CD1c-positive myeloid dendritic cell (primary cell): ENCODE measurements around the gene SHISAL1.
"Not testable (repeated sequence)": the region's sequence is repeated elsewhere in the genome, so short reads cannot be mapped to it uniquely, and the experiment has no call there.

Source experiments
- DNase-seq: peaks from one replicate; pipeline ENCODE4 v3.0.0-alpha.2; 2016; ENCODE audit errors: extremely low spot score

Gene SHISAL1

DNA sequence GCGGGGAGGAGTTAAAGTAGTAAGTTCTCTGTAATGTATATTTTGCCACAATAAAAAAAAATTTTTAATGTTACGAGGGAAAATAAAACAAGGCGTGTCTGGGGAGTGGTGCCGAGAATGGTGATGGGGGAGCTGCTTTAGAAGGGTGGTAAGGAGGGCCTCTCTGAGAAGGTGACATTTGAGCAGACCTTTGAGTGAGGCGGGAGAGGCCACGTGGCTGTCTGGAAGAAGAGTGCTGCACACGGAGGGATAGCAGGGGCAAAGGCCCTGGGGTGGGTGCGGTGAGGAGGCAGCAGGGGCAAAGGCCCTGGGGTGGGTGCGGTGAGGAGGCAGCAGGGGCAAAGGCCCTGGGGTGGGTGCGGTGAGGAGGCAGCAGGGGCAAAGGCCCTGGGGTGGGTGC is 10.4 kb downstream of the SHISAL1 start:
- DNase-seq, result not testable (repeated sequence)

DNA sequence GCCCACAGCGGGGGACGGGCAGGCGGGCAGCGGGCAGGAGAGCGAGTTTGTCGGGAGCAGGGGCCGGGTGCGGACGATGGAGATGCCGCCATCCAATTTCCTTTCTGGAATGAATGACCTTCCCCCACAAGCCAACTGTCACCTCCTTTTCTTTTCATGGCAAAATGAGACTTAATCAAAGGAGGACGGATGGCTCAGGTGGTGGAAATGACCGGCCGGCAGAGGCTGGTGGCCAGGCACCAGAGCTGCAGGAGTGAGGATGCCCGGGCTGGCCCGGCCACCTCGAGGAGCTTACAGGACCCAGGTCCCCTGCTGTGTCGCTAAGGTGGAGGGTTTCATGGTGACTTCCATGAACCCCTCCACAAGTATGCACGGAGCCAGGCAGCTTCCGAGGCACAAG is 11.7 kb downstream of the SHISAL1 start:
- no peak for DNase-seq

DNA sequence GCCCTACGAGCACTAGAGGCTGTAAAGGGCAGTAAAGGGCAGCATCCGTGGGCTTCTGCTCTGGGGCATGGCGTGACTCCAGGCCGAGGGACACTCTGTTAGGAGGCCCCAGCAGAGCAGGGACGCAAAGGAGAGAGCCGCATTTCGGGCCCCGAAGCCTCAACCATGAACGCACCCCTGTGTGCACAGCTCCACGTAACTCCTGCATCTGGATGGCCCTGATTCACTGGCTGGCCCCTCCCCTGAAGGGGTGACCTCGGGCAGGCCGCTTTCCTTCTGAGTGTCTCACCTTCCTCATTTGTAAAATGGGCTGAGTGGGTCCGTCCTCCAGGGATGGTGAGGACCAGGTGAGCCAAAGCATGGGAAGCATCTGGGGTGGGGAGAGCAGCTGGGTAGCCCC is 13.6 kb downstream of the SHISAL1 start:
- DNase-seq, result no peak

DNA sequence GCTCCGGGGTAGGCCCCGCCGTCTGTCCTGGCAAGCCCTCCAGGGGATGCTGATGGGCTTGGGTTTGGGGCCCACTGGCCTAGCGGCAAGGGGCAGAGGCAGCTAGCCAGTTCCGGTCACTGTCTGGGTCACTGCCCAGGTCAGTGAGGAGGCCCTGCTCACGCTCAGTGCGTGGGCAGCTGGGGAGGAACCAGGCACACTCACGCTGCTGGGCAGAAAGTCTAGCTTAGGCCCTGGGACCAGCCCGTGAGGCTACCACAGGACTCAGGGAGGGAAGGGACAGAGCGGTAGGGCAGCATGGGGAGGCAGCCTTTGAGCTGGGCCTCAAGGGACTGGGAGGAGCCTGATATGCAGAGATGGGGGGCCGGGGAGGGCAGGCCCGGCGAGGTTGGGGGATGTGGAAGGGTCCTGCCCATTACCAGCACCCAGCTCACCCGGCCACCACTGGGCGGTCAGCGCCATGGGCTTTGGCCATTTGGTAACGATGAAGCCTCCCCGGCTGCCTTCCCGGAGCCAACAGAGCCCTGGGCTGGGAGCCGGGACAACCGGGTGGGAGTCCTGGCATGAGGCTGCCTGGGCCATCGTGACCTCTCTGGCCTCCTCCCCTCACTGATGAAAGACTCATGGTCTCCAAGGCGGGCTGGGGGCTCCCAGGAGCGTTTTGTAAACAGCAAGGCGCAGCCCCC is 14.2 kb downstream of the SHISAL1 start:
- no peak for DNase-seq

DNA sequence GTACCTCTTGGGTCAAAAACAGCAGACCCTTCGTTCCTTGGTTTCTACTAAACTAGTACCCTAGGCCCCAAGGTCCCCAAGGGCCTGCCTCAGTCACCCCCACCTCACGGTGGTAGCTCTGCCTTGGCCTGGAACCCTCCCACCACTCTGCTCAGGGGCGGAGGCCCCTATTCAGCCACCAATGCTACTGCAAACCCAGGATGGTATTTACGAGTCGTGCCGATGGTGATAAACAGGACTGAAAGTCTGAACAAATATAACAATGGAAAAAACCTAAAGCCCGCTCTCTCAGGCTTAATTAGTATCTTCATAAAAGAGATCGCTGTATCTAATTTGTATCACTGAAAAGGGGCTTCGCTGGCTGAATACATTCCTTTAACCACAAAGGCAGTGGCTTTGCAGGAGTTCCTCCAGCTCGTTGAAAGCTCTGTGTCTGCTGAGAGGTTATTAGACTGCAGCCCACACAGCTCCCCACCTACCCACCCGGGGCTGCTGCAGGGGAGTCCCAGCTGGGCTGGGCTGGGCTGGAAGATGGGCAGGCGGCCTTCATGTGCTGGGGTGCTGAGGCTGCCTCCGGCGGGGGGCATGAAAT is 15.2 kb downstream of the SHISAL1 start:
- no peak for DNase-seq

DNA sequence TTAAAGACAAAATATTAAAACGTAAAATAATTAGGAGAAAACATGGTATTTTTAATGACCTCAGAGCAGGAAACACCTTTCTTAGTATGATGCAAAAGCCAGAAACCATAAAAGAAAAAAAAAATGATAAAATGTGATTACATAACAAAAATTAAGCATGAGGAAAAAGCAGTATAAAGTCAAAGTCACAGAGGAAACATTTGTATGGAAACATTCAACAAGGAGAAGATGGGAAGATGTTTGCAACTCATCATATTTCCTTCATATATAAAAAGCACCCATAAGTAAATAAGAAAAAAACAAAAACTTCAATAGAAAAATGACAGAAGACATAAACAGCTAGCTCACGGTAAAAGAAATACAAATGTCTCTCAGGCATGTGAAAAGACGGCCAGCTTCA is 17.3 kb downstream of the SHISAL1 start:
- no peak for DNase-seq

DNA sequence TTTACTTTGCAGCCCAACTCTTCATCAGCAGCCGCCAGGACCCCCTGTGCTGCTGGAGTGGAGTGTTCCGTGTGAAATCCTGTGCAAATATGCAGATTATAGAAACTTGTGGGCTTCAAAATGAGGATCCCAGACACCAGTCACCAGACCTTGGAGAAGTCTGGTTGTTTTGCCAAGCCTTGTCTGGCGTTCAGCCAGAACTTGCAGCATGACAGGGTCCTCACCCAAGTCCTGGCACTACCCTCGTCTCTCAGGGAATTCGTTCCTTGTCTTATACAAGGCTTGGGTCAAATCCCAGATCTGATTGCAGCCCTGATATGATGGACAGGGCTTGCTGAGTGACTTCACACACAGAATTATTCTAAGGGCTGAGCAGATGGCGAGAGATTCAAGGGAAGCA is 18.9 kb downstream of the SHISAL1 start:
- no peak for DNase-seq

DNA sequence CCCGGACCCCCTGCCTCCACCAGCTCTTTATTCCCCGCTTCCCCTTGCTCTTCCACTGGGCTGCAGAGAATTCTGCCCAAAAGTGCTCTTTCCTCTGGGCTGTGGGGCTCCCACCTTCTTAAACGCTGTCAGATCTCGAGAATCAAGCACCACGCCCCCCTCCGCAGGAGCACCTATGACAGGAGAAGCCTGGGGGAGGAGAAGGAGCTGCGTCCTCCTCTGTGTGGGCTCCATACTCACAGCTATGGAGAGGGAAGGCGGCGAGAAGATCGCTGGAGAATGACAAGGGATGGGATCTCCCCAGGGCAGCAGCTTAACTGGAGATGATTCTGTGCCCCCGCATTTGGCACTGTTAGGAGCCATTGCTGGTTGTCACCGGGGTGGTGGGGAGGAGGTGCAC is 19.7 kb downstream of the SHISAL1 start:
- no peak for DNase-seq

DNA sequence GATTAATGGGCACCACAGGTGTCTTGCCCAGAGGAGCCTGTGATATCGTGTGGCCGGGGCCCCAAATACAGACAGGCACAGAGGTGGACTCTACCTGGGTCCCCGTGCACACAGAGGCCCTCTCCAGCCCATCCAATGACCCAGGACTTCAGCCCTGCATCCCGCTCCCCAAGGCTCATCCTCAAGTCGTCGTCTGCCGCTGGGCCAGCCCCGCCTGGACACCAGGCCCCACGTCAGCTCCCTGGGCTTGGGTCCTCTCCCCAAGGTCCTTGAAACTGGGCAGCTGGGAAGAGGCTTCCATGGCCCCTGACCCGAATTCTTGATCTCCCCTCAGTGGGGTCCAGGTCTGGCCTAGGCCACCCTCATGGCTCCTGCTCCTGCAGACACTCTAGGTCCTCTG is 20.2 kb downstream of the SHISAL1 start:
- DNase-seq, result no peak

DNA sequence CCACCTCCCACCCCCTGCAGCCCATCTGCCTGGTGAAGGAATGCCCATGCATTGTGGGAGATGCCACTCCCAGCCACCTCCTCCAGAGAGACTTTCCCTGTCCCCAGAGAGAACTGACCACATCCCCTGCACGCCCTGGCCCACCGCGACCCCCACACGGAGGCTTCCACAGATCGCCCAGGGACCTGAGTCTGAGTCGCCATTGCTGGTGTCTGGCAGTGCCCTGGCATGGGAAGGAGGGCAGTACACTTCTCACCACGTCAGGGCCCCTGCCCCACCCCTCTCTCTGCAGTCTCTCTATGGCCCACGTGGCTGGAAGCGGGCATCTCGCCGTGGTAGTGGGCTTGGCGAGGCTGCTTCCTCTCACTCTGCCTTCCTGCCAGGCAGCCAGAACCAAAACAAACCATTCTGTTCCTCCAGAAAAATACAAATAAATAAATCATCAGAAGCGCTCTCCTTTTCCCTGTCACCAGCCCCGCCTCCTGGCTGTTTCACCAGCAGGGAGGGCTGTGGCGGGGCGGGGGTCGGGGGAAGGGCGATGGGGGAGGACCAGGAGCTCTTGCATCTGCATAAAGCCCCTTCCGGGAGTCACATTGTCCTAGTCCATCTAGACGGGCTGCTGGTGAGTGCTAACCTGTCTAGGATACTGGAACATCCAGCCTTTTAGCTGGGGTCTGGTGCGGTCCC is 20.9 kb downstream of the SHISAL1 start:
- no peak for DNase-seq

DNA sequence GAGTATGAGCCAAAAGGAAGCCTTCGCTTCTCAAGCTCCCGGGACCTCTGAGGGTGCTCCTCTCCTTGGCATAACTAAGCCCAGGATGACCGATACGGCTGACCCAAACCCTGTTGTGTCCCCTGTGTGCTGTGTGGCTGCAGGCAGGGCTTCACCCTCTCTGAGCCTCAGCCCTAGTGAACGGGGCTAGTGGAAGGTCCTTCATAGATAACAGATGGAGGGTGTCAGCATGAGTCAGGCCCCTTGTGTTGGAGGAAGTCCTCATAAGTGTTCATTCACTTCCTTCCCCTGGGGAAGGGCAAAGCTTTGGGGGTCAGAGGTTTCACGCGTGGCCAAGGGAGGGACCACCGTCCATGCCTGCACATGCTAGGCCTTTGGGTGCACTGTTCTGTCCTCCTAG is 21.5 kb downstream of the SHISAL1 start:
- no peak for DNase-seq

DNA sequence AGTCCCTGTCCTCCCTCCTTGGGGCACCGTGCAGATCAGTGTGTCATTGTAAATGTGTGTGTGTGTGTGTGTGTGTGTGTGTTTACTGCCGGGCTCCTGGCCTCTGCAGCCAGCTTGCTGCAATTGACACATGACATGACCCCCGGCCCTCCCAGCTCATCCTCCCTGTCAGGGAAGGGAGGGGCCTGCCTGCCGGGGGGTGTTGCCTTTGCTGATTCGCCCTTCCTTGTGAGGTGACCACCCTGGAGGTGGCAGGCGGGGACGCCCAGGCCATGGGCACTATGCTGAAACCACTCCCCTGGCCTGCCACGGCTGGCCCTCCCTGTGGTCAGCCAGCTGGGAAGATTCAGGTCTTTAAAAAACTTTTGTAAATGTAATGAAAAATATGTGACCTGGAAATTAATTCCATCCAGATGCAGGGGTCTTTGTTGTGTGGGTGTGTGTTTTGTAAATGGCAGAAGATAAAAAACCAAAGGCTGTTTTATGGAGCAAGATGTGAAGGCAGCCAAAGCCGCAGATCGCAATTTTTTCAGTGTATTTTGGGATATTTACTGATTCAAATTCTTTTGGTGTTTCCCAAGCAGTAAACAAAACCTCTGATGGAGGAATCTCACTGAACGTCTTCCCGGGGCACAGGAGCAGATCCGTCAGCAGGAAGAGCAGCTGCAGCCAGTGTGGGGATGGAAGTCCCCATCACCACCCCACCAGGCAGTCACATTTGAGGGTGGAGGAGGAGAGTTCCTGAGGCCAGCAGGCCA is 23.2 kb downstream of the SHISAL1 start:
- no peak for DNase-seq

DNA sequence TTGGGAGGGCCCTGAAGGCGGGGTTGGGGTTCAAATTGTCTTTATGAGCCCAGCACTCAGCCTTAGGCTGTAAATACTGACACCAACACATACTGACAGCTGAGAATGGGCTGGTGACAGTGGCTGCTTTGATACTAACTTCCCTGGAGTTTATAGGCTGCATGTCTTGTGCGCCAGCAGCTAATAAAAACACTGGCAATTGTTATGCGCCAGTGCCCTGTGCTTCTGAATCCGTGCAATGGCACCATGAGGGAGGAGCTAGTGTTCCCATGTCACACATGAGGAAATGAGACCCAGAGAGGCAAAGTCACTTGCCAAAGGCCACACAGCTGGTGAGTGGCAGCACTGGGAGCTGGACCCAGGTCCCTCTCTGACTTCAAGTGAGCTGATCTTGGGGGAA is 23.8 kb downstream of the SHISAL1 start:
- DNase-seq, result no peak

DNA sequence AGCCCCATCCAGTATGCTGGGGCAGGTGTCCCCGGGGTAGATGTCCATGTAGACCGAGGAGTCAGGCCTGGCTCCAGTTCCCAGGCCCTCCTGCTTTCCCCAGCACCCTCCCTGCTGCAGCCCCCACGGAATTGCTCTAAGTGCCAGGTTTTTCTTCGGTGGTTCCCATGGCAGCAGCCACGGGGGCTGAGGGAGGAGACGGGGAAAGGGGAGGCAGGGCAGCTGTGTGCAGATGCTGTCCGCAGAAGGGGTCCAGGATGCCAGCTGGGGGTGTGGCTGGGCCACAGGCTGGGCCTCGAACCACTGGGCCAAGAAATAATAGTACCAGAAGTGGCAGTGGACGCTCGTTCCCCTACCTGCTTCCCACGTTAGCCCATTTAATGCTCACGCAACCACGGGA is 25.0 kb downstream of the SHISAL1 start:
- no peak for DNase-seq

DNA sequence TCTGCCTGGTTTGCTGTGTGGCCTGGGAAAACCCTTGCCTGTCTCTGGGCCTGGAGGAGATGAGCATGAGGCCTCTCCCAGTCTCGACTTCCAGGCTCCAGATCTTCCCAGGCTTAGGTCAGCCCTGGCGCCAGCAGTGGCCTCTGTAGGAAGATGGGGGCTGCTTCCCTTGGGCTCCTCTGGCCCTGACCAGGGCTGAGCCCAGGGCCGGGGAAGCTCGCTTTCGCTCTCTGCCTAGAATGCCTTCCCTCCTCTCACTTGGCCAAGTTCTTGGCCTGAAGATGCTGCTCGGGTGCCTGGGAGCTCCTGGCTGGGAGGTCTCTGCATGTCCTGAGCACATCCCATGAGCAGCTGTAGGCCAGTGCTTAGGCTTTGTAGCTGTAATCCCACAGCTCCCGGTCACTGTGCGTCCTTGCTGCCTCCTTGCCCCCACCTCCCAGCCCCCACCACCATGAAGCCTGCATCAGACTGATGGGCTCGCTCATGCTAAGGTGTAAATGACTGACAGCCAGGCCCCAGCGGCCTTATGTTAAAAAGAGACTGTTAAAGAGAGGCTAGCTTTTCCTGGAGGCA is 25.5 kb downstream of the SHISAL1 start:
- DNase-seq, result no peak

DNA sequence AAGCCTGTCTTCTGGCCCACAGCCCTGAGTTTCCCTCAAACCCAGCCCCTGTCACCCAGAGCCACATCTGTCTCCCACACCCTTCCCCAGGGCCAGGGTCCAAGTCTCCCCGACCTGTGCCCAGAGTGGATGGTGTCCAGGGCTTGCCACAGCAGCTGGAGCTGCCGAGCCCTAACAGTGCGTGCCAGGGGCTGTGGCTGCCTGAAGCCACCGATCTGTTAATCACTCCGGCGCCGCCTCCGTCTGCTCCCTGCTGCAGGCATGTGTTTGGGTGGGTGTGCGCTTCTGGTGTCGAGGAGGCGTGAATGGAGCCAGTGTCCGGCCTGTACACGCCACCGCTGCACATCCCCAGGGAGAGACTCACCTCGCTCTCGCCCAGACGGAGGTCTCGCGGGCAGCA is 26.1 kb downstream of the SHISAL1 start:
- DNase-seq, result no peak

DNA sequence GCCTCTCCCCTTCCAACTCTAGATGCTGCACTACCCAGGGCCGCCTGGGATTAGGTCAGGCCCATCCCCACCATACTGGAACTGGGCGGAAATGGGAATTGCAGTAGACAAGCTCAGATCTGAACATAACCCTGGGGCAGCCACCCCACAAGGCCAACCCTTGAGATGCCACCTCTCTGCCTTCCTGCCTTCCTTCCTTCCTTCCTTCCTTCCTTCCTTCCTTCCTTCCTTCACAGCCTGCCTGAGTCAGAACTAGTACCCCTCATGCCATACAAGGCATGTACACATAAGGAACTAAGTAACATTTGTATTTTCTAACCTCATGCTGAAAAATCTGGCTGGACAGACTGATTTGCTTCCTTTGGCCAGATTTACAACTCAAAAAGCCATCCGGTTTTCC is 28.0 kb downstream of the SHISAL1 start:
- DNase-seq, result no peak

DNA sequence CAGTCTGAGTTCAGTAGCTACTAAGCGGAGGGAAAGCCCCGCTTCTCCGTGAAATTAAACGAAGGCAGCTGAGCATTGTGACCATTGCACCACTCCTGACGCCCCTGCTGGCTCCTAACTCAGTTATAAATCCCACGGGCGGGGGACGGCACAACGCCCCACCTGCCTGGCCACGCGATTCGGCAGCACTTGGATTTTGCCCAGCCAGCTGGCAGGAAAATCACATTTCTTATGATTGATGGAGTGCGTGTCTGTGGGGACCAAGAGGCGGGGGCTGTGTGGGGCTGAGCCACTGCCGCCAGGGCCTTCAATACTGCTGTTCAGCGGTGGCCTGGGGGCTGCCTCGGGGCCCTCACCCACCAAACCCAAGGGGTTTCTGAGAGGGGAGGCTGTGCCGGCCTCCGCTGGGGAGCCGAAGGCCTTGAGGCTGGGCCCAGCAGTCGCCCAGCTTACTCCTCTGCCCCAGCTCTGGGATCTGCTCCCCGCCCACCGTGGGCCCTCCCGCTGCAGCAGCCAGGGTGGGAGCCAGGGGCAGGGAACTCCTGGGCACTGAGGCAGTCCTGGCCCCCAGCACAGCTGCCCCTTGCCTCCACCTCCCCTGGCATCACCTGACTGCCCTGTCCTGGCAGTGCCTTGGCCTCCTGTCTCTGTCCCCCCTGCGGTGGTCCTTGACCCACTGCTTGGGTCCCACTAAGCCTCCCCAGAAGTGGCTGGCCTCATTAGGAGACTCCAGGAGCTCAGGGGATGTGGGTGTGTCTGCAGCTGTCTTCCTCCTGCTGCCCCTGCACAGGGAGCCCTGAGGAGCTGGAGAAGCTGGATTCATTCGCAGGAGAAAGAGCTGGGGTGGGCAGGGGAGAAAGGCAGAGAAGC is 30.7 kb downstream of the SHISAL1 start:
- DNase-seq, result no peak

DNA sequence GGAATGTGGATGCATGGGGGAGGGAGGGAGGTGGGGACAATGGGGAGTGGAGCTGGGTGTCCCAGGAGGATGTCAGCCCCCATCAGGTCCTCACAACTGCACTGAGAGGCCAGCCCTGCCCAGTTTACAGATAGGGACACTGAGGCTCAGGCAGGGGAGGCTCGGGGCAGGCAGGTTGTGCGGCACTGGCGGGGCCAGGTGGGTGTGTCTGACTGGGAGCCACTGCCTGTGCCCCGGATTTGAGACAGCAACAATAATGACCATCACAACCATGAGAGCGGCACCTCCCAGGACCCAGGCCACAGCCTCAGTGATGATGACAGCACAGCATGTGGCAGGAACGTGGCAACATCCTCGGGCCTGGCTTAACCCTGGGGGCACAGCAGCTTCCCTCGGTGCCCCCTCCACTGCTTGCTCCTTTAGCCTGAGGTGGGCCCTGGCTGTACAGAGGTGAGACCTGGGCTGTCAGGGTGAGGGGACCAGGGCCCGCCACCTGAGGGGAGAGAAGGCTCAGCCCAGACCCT is 32.0 kb downstream of the SHISAL1 start:
- DNase-seq, result no peak

DNA sequence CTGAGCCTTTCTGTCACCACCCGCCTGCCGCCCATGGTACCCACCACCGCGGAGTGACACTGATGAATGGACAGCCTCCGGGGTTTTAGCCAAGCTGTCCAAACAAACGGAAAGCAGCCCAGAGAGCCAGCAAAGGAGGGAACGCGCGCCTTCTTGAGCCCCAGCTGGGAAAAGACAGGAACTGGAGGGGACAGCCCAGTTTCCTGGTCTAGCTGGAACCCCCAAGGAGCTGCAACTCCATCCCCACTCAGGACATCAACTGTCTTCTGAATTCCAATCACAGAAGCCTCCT is 33.7 kb downstream of the SHISAL1 start:
- DNase-seq, result no peak
